Stimulated activated CD4-positive, alpha-beta T cell treated with anti-CD3 and anti-CD28 coated beads, Interleukin-2, amount 100 ng/mL, for 48 hours (primary cell): Measurements from ENCODE around the gene MICOS13.
"Not testable (repeated sequence)": the region's sequence is repeated elsewhere in the genome, so short reads cannot be mapped to it uniquely, and the experiment has no call there.

ENCODE experiments used
- DNase-seq, 2 donors: peaks; one replicate each; pipeline ENCODE4 v3.0.0-alpha.2; 2020

Gene MICOS13, protein sequence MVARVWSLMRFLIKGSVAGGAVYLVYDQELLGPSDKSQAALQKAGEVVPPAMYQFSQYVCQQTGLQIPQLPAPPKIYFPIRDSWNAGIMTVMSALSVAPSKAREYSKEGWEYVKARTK

DNA sequence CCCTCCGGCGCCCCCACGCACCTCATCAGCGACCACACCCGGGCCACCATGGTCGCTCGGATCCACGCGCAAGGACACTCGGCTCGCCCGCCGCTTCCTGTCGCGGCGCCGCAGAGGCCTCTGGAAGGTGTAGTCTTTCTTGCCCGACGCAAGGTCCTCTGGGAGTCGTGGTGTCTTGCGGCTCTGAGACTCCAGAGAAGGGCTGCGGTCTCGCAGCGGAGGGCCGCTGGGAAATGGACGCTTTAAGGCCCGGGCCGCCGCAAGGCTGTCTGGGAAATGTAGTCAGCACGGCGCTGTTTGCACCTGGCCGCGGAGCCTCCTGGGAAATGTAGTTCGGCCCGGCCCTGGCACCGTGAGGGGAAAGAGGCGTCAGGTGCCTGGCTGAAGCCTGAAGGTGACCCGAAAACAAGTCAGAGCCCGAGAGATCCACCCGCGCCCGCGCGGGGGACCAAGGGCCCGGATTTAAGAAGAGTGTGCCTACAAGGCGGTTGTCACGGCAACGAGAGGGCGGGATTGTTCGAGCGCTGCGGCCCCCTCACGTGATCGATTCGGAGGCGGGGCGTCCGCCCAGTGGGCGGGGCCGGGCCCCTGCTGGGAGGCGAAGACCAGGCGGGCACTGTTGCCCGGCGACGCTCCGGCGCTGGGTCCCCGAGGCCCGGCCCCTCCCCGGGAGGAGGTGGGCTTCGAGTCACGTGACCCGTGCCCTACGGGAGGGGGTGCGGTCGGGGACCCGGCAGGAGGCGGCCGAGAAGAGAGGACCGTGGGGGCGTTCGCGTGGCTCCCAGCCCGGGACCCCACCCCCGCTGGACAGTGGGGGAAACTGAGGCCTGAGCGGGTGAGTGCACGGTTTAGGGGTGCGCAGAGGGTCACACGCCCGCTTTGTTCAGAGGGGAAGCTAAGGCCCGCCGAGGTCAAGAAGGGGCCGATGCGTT, at the start of gene MICOS13, which contains the start of gene HSD11B1L:
Gene MICOS13 (minus strand): TSS at position 80 of the 932 bp plus-strand sequence. CDS start 30 bp downstream, at position 50.
Gene HSD11B1L (plus strand): TSS at position 591 of the 932 bp plus-strand sequence. CDS start 3,806 bp downstream, outside the sequence.
- DNase-seq, result peak; percentile 95 to 98

DNA sequence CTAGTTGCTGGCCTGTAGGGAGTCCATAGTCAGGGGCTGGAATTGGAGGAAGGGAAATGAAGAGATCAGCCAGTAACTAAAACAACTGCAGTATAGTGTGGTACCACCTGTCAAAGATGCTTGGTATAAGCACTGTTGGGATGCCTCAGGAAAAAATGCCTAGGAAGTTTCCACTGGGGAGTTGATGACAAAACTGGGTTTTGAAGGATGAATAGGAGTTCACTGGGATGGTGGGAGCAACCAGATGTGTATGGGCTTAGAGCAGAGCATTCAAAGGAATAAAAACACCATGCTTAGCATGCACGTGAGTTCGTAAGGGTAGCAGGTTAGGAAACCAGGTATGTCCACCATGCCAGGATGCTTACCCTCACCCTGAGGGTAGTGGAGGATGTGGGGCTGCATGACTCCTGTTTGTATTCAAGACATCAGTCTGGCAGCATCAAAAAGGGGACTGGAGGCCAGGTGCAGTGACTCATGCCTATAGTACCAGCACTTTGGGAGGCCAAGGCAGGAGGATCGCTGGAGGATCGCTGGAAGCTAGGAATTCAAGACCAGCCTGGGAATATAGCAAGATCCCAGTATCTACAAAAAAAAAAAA, 47.2 kb upstream of the MICOS13 start:
- no peak for DNase-seq

DNA sequence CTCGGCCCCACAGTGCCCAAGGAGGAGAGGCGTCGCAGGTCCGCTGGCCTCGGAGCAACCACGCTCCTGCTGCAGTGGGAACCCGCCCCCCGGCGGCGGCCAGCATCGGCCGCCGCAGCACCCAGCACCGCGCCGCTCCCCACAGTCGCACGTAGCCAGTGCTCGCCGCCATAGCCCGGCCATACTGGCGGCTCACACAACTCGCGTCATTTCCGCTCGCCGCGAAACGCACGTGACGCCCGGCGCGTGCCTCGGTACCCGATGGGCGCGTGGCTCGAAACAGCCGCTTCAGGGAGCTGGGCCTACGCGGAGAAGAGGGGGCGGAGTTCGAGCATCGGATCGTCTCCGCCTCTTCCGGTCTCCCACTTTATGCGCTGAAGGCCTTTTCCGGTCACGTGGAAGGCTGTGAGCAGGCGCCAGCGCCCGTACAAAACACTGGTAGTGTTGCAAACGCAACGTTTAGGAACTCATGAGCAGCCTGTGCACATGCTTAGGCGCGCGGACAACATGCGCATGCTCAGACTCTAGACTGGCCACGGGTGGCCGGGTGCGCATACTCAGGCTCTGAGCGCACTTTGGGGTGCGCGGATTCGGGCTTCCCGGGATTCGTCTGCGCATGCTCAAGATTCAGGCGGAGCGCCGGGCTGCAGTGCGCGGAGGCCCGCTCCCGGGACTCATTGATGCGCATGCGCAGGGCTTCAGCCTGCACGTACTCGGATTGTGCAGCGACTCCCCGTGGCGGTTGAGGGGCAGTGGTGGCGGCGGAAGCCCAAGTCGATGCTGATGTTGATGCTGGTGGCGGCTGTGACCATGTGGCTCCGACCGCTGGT, 39.9 kb upstream of the MICOS13 start, which contains the start of the genes CATSPERD and LONP1:
Gene CATSPERD (plus strand): TSS at position 677 of the 830 bp plus-strand sequence. CDS start 101 bp downstream, at position 778.
Gene LONP1 (minus strand): TSS at position 186 of the 830 bp plus-strand sequence. CDS start 14 bp downstream, at position 172.
- peak; percentile 97 to 98 for DNase-seq

DNA sequence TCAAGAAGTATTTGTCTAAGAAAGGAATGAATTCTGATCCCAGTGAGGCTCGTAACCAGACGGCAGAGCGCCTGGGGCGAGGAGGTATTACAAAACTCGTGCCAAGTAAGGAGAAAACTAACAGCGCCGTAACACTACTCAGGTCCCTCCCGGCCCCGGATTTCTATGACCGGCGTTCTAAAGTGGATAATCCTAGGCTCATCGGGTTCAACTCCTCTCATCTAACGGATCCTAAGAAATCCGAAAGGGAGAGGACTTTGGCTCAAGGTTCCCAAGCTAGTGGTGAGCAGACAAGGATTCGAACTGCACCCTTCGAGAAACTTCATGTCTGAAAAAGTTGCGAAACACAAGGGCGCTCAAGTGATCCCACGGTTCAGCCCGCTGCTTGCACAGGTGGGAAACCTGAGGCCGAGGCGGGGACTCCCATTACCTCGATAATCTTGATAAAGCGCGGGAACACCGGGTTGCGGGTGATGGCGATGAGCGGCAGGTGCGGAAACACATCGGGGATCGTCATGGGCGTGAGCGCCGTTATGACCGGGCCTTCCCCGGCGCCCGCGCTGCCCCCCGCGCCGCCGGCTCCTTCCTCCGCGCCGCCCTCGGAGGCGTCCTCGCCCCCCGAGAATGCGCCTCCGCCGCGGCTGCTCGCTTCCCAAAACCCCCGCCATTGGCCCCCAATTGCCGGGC, 39.1 kb upstream of the MICOS13 start:
- peak in 1 of 2 donors; percentile 30 for DNase-seq

DNA sequence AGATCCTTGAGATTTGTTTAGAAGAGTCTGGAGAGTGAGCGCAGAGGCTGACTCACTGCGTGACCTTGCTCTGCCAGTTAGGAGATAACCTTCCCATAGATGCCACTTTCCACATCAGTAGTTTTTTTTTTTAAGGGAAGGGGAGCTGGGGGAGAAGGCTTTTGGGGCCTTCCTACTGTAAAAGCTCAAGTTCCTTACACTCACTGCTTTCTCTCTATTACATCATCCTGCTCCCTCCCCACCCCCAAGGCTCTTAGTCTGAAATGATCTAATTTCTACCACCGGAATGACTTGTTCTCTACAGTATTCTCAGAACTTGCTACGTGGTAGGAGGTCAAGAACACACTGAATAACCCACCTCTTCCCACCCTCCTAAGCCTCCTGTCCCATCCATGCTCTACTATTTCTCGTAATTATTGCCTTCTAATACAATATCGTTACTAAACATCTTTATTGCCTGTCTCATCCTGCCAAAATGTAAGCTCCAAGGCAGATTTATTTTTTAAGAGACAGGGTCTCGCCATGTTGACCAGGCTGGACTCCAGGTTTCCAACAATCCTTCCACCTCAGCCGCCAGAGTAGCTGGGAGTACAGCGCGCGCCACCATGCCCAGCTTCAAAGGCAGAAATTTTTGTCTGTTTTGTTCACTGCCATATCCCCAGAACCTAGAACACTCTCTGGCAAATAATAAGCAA, 38.4 kb upstream of the MICOS13 start:
- peak; percentile 40 to 57 for DNase-seq

DNA sequence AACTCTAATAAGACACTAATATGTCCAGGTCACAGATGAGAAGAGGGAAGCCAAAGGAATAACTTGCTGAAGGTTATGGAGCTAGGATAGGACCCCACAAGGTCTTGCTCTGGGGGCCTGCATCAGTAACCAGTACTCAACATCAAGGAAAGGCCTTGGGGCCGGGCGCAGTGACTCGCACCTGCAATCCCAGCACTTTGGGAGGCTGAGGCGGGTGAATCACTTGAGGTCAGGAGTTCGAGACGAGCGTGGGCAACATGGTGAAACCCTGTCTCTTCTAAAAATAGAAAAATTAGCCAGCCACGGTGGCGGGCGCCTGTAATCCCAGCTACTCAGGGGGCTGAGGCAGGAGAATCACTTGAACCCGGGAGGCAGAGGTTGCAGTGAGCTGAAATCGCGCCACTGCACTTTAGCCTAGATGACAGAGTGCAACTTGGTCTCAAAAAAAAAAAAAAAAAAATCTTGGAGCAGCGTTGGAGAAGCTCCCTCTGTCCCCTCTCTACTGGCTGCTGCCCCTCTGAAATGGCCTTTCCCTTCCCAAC, 37.8 kb upstream of the MICOS13 start:
- DNase-seq, result peak; percentile 47 to 54

DNA sequence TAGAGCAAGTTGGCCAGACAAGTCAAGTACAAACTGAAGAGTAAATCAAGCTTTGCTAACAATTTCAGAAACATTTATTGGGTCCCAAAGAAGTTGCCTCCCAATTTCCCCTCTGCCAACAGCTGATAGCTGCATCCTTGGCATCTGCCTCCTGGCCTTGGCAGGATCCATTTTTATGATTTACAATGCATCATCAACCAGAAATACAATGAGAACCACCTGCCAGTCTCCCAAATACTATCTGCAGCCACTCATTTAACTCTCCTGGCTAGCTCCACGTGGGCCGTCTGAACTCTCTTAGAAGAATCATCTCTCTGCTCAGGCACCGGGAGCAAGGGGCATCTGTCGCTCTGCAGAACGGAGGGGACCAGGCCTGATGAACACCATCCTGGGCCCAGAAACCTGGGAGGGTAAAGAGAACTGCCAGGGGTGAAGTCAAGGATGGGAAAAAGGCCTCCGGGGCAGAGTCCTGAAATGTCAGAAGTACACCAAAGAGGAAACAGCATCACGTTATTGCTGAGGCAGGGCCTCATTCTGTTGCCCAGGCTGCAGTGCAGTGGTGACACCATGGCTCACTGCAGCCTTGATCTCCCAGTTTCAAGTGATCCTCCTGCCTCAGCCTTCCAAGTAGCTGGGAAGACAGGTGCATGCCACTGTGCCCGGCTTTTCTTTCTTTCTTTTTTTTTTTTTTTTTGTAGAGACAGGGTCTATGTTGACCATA, 37.1 kb upstream of the MICOS13 start:
- no peak for DNase-seq

DNA sequence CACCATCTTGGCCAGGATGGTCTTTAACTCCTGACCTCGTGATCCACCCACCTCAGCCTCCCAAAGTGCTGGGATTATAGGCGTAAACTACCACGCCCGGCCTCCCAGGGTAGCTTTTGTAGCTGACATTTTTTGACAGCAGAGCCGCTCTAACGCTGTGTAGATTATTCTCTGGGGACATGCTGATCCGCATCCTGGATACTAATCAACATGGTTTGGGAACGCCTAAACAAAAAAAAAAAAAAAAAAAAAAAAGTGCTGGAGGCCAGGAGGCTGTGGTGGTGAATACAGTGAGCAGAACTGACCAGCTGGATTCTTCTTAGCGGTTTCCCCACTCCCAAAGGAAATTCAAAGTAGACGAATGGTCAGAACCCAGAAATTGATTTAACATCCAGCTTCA, 34.5 kb upstream of the MICOS13 start:
- no peak for DNase-seq

DNA sequence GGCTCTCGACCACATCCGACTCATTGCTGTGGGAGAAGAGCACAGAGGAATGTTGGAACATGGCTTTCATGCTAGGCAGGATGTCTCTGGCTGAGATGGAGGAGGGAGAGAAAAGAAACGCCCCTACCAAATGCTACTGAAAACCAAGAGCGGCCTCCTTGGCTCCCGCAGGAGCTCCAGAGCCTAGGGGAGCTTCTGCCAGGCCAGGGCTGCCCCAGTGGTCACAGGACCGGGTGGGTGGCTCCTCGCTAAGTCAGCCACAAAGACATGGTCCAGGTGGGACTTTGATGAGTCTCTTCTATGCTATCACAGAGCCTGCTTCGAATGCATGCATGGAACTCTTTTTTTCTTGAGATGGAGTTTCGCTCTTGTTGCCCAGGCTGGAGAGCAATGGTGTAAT, 32.9 kb upstream of the MICOS13 start:
- DNase-seq, result no peak

DNA sequence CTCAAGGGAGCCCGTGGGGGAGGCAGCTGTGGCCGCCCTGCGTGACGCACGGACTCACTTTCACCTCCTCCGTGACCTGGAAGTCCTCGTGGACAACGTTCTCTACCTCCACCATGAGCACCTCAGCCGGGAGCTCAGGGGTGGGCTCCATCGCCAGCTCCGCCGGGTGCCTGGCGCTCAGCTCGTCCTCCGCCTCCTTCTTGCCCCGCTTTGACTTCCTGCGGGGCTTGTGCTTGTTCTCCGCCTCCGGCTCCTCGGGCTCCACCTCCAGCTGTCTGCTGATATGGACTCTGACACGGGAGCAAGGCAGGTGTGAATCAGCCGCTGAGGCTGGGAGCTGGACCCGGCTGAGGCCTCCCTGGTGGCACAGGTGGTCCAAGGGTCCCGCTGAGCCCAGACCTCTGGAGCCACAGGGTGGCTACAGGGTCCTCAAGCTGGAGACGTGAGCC, 31.4 kb upstream of the MICOS13 start:
- DNase-seq, result no peak

DNA sequence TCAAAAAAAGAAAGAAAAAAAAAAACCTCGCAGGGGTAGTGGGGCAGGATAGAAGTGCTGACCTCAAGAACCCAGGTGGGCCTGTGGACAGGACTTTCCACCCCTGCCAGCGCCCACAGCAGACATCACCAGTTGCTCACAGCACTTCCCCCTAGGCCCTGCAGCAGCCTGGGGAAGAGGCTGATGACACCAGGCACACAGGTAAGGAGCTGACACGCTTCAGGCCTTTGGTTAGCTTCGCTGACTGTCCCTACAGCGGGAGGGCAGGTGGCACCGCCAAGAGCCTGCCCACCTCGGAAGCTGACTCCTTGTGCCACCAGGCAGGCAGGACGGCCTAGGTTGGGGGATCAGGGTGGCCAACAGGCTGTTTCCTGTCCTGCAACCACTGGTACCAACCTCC, 30.7 kb upstream of the MICOS13 start:
- DNase-seq, result no peak

DNA sequence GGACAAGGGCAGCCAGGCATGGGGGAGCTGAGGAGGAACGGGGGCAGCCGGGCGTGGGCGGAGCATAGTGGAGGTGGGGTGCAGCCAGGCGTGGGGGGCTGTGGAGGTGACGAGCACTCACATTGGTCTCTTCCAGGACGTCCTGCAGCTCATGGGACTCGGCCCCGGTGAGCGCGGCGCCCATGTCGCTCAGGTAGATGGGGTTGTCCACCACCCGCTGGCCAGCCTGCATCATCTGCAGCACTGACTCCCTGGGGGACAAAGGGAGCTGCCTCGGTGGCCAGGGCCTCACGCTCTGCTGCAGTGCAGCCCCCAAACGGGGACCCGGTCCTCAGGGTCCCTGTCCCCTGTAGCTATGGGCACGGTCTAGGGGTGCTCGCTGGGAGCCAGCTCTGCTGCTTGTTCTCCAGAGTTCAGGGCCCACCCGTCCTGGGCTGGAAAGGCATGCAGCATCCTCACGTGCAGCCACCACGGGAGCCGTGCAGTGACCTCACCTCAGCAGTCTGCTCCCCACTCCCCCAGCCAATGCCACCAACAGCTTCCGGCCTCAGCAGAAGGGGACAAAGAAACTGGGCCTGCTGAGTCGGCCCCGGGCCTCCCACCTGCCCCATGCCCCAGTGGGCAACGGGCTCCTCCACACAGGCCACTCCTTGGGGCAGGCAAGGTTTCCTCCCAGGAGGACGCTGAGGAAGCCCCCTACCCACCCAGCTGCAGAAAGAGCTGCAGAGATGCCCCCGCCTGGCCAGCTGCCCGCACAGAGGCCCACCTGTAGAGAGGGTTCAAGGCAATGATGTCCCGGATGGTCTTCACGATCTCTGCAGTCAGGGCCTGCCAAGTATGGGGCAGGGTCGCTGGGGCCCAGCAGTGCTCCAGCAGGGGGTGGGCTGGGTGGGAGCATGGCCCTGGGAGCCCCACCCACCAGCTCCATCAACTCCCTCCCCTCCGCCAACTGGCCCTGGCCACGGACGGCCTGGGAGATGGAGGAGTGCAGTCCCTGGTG, 27.6 kb upstream of the MICOS13 start:
- DNase-seq, result no peak

DNA sequence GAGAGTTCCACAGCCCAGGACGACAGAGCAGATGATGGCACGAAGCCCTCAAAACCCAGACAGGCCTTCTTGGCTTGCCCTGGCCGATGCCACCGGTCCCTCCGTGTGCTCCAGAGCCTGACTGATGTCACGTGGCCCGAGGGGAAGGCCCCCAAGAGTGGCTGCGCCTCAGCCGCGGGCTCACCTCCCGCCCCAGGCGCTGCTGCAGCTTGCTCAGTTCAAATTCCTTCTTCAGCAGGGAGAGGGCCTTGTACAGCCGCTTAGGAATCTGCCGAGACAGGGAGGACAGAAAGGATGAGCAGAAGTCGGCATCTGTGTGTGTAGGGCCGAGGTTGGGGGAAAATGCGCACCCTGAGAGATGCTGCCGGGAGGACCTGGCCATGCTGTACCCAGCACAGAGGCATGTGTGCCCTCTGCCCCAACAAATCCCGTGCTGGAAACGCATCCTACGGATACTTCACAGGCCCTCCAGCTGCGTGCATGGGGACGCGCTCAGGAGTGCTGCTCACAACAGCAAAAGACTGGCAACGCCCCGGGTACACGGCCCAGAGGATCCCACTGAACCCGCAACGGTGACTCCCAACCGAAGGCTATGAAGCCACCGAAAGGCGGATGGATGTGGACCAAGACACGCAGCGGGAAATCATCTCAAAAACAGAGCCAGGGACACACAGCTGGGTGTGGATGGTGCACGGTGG, 26.7 kb upstream of the MICOS13 start:
- DNase-seq, result no peak

DNA sequence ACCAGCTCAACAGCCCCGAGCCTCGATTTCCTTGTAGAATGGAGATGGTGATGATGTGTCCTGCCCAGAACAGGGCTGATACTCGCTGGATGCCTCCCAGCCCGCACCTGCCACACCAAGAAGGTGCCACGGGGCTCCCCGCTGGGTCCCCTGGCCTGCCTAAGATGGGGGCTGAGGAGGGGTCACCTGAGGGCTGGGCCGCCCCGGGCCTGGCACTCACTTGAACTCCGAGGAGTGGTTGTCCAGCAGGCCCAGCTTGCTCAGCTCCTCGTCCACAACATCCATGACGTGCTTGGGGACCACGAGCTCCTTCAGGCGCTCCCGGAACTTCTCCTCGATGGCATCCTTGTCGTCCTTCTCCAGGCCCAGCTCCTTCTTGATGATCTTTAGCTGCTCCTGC, 25.2 kb upstream of the MICOS13 start:
- no peak for DNase-seq

DNA sequence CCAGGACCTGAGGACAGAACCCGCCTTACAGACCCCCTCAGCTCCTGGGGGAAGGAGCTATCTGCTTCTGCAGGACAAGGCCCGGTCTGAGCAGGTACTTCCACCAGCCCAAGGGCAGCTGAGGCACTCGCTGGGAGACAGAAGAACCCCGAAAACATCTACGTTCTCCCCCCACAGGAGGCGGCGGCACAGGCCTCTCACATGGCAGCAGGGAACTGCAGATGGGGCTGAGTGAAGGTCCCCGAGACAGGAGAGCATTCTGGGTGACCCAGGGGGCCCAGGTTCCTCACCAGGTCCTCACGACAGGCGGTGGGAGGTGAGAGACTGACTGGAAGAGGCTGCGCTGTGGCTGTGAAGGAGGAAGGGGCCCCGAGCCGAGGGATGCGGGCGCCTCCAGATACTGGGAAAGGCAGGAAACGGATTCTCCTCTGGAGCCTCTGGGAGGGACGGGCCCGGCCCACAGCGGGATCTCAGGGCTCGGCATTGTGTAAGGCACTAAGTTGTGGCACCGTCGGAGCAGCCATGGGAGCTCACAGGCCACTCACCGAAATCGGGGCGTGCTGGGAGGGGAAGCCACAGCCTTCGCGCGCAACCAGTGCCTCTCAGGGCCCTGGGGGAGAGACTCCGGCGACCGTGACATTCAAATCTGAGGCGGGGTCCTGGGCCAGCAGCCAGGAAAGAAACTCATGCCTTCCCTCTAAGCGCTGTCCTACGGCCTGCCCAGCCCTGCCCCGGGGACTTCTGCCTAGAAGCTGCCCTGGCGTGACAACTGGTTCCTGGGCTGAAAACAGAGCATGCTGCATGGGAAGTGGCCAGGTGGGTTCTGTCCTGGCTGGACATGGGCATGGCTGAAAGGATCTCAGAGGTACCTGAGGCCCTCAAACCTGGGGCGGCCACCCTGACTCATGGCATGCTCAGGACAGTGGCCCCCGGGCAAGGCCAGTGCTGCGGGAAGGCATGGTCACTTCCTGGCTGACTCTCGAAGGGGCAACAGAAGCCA, 23.8 kb upstream of the MICOS13 start:
- no peak for DNase-seq

DNA sequence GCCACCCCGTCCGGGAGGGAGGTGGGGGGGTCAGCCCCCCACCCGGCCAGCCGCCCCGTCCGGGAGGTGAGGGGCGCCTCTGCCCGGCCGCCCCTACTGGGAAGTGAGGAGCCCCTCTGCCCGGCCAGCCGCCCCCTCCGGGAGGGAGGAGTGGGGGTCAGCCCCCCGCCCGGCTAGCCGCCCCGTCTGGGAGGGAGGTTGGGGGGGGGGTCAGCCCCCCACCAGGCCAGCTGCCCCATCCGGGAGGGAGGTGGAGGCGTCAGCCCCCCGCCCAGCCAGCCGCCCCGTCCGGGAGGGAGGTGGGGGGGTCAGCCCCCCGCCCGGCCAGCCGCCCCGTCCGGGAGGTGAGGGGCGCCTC, 21.7 kb upstream of the MICOS13 start:
- not testable (repeated sequence) for DNase-seq
